Peyer's patch (tissue), 4 donors: Measurements from ENCODE around the gene IDI1.

Experiments
- POLR2A ChIP-seq, 2 donors: fragments of 450-650 bp; IDR thresholded peaks; one replicate each; pipeline ENCODE4 v1.5.1; 2017; ENCODE audit warnings: antibody characterized with exemption in 2 of 2, mild to moderate bottlenecking in 2 of 2, moderate library complexity in 2 of 2
- TF ChIP-seq, protein P1 (sequence below), 6 experiments: fragments of 450-650 bp in 4 of 6; fragments of 200-600 bp in 2 of 6; sonication (generic) in 1 of 6; IDR thresholded peaks; one replicate each; pipeline ENCODE4 v1.5.1; 2017 to 2019; ENCODE audit warnings: antibody characterized with exemption in 6 of 6, mild to moderate bottlenecking in 3 of 6, moderate library complexity in 1 of 6

DNA sequence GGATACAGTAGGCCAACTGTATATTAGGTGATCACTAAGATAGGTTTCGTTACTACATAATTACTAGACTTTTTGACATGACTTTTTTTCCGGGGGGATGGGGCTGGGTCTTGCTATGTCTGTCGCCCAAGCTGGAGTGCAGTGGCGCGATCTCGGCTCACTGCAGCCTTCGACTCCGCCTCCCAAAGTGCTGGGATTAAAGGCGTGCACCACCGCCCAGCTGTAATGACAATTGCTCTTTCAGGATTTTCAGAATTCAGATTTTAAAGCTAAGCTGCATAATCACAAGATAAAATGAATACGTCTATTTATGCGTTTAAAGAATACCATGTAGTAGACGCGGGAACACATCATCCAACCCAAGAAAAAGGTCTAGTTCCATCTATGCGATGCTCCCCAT lies 982 bp downstream of the IDI1 start:
- TF ChIP-seq, protein P1, sequence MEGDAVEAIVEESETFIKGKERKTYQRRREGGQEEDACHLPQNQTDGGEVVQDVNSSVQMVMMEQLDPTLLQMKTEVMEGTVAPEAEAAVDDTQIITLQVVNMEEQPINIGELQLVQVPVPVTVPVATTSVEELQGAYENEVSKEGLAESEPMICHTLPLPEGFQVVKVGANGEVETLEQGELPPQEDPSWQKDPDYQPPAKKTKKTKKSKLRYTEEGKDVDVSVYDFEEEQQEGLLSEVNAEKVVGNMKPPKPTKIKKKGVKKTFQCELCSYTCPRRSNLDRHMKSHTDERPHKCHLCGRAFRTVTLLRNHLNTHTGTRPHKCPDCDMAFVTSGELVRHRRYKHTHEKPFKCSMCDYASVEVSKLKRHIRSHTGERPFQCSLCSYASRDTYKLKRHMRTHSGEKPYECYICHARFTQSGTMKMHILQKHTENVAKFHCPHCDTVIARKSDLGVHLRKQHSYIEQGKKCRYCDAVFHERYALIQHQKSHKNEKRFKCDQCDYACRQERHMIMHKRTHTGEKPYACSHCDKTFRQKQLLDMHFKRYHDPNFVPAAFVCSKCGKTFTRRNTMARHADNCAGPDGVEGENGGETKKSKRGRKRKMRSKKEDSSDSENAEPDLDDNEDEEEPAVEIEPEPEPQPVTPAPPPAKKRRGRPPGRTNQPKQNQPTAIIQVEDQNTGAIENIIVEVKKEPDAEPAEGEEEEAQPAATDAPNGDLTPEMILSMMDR (IDR thresholded peaks at IDR 0.05), result no peak
- no peak for TF ChIP-seq POLR2A (IDR thresholded peaks at IDR 0.05)
